NCI-H1092 treated with DMSO at 0.1 percent for 48 hours (cell line): ENCODE measurements around the gene NEAT1.
"Not testable (repeated sequence)": the region's sequence is repeated elsewhere in the genome, so short reads cannot be mapped to it uniquely, and the experiment has no call there.

Experiments used
- DNase-seq: peaks from one replicate; lab custom pipeline; 2025; lab: John Stamatoyannopoulos, UW

The NEAT1 gene

DNA sequence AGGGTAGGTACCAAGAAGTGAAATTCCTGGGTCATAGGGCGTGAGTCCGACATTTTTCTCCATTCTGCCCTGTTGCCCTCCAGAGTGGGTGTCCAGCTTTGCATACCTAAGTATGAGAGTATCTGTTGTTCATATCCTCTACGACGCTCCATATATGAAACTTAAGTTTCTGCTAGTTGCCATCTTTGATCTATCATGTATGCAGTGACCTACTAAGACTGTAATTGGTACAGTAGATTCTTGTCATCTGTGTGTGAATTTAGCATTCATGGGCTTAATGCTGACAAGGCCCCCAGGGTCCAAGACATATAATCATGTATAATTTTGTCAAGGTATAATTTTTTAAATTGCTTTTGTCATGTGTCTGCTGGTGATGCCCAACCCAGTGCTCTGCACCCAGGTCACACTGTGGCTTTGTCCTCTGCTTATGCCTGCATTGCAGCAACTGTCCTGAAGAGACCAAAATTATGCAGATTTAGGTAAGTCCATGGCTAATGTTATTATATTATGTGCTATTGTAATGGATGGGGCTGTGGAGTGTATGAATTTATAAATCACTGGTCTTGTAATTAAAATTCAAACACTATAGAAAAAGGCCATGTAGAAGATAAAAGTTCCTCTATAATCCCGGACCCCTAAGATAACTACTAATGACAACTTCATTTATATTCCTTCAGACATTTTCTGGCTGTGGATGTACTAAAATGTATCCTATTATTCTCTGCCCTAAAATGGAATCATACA lies 12.2 kb downstream of the NEAT1 start:
- no peak for DNase-seq

DNA sequence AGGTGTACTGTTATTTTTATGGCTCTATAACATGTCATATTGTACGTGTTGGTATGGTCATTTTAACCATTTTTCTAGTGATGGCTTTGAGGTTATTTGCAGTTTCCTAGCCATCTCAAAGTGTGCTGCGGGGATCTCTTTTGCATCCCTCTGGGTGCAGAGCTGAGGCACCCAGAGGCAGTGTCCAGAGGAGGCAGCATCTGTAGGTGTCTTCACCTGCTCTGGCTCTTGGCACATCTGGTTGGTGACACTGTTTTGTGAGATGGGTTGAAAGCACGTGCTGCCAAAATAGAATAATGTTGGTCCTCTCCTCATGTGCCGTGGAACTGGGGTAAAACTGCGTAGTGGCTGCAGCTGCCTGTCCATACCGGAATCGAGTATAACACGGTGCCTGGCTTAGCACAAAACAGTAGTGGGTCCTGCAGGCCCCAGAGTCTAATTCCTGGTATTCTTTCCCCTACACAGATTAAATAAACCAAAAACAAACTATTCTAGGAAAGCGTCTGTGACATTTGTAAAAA lies 12.9 kb downstream of the NEAT1 start:
- DNase-seq = no peak

- no peak for DNase-seq
Observed at GRCh38 chr11:65435981-65436411, 13.4 kb downstream of the NEAT1 start.

- DNase-seq = no peak
Observed at GRCh38 chr11:65436412-65437032, 13.9 kb downstream of the NEAT1 start.

DNA sequence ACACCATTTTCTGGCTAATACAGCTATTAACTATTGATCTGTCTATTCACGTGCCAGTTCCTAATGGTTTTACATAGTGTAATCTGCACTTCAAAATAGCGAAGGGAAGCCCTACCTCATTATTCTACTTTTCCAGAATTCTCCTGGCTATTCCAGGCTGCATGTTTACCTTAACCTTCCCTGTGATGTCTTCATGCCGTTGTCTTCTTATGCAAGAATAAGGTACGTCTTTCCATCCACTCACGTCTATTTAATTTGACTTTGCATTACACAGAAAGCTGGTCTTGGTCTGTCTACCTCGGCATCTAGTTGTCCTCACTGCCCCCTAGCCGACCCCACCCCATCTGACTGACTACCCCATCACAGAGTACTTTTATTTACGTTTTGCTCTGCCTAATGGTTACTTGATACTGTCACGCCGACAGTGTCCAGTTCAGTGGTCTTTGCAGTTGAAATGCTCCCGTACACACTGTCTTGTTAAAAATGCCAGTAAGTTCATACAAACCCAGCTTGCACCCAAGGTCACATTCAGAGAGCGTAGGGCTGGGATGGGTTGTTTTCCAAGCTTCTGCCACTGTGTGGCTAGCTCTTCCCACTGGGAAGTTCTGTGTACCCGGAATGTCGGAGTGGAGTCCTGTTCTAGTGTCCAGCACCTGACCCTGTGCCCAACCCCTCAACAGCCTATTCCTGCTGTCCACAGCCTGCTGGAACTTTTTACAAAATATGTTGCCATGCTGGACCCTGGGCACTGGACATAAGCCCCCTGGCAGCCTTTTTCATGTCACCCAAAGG lies 15.0 kb downstream of the NEAT1 start:
- DNase-seq = no peak

DNA sequence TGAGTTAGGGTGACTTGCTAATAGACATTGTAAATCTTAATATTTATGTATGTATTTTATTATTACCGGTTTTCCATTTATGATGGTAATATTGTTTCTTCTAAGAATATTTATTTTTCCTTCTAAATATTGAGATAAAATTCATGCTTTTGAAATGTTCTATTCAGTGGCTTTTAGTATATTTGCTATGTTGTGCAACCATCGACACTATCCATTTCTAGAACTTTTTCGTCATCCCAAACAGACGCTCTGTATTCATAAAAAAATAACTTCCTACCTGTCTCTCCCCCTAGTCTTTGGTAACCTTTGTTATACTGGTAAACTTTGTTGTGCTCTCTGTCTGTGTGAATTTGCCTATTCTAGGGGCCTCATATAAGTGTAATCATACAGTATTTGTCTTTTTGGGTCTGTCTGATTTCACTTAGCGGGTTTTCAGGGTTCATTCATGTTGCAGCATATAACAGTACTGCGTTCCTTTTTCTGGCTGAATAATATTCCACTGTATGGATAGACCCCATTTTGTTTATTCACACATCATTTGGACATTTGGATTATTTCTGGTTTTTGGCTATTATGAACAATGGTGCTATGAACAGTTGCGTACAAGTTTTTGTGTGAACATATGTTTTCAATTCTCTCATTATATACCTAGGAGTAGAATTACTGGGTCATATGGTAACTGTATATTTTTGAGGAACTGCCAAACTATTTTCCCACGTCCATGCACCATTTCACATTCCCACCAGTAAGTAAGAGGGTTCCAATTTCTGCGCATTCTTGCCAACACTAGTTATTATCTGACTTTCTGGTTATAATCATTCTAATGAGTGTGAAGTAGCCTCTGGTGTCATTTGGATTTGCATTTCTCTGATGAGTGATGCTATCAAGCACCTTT lies 15.9 kb downstream of the NEAT1 start:
- DNase-seq = no peak

DNA sequence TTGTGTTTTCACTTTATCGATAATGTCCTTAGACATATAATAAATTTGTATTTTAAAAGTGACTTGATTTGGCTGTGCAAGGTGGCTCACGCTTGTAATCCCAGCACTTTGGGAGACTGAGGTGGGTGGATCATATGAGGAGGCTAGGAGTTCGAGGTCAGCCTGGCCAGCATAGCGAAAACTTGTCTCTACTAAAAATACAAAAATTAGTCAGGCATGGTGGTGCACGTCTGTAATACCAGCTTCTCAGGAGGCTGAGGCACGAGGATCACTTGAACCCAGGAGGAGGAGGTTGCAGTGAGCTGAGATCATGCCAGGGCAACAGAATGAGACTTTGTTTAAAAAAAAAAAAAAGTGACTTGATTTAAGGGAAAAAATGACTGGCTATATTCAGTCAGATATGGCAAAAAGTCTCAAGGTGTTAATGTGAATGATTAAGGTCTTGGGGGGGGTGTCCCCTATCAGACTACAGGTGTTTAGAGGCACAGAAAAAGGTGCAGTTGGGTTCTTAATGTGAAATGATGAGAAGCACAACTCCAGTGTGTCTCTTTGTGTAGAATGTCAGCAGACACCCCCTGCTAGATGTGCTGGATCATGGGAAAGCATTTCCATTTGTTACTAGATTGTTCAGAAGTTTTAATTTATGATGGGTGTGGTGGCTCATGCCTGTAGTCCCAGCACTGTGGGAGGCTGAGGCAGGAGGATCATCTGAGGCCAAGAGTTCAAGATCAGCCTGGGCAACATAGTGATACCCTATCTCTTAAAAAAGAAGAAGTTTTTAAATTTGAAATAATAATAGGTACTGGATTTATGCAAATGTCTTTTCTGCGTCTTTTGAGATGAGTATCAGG lies 17.0 kb downstream of the NEAT1 start:
- no peak for DNase-seq

DNA sequence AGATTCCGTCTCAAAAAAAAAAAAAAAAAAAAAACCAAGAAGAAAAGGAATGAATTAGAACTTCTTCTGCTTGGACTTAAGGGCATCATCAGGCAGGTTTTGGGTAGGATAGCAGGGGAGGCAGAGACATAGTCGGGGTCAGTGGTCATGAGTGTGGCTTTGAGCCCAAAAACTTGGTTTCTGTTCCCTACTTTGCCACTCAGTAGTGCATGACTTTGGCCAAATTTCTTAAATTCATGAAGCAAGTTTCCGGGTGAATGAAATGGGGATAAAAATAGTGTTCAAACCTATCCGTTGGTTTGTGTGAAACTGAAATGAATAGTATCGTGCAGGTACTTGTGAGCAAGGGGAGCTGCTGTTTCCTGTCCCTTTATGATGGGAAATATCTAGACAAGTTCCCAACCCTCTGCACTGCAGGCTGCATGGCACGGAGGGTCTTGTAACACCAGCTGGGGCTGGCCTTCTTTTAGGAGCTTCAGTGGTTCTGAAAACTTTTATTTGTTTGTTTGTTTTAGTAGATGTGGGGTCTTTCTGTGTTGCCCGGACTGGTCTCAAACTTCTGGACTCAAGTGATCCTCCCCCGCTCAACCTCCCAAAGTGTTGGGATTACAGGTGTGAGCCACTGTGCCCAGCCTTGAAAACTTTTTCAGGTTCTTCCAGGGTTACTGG lies 18.4 kb downstream of the NEAT1 start:
- DNase-seq = no peak

GRCh38 chr11:65442842-65443331 lies 20.3 kb downstream of the NEAT1 start:
- no peak for DNase-seq

GRCh38 chr11:65444314-65445051 lies 21.9 kb downstream of the NEAT1 start:
- DNase-seq = no peak

DNA sequence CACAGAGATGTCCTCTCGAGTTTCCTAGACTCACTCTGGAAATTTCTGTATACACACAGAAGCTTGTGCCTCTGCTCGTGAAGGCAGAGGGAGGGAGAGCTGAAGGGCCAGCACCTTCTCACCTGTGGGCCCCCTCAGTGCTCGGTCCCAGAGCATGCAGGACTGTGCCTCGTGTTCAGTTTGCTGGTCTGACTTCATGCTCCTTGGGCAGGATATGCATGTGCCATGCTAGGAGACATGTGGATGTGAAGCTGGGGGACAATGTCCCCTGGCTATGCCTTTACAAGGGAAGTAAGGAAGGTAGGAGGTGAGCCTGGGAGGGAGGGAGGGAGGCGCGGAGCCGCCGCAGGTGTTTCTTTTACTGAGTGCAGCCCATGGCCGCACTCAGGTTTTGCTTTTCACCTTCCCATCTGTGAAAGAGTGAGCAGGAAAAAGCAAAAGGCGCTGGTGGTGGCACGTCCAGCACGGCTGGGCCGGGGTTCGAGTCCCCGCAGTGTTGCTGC lies 22.6 kb downstream of the NEAT1 start:
- DNase-seq = no peak

- no peak for DNase-seq
Observed at GRCh38 chr11:65445604-65446445, 23.2 kb downstream of the NEAT1 start.

- no peak for DNase-seq
Observed at GRCh38 chr11:65446446-65447277, 24.1 kb downstream of the NEAT1 start.

GRCh38 chr11:65448074-65448417 lies 25.4 kb downstream of the NEAT1 start:
- DNase-seq = no peak

DNA sequence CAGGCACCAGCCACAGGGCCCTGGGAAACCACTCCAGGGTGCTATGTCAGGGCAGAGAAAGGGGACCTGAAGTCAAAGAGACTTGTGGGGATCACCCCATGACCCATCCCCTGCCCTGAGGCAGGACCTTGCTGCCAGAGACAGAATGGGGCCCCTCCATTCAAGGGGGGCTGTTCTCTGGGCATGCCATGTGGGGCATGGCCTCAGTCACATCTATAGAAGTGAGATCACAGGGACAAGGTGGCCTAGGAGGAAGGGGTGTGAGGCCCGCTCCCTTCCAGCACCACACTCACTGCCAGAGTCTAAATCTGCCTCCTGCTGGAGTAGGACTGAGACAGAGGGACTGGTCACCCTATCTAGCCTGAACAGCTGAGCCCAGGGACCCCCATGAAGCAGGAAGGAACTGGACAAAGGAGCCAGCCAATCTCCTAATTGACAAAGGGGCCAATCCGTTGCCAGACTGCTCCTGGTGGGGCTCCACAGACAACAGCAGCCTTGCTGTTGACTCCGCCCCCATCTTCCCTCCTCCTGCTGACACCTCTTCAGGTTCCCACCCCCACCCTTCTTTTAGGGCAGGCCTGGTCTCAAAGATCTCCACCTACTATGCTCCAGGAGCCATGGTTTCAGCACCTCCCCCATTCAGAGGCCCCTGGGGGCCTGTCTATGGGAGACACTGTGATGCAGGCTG lies 26.0 kb downstream of the NEAT1 start:
- no peak for DNase-seq

GRCh38 chr11:65451301-65451700 lies 28.7 kb downstream of the NEAT1 start:
- not testable (repeated sequence) for DNase-seq

- not testable (repeated sequence) for DNase-seq
Observed at GRCh38 chr11:65452259-65452658, 29.7 kb downstream of the NEAT1 start.
